HL-60/S4 treated with phorbol 12-myristate 13-acetate at 8.2 ng/mL for 4 days and 3 days (cell line): ENCODE results near the gene PTGER3.

Source experiments
- in situ Hi-C: fragments of 300-500 bp; cut with MboI; formaldehyde crosslinking; loops from 2 replicates; pipeline ENCODE4 v1.15.0; 2022; ENCODE audit warnings: low sequenced_read_pairs

Gene PTGER3

GRCh38 chr1:71053146-71053545, 5.5 kb upstream of the PTGER3 start:
- in situ Hi-C loops: no loop called here

- in situ Hi-C loops: no loop called here
These were observed 2.5 kb upstream of the PTGER3 start for GRCh38 chr1:71049951-71050598.

- in situ Hi-C loops: no loop called here
These were observed 553 bp downstream of the PTGER3 start for GRCh38 chr1:71046891-71047634.

- in situ Hi-C loops: no loop called here
These were observed 2.1 kb downstream of the PTGER3 start for GRCh38 chr1:71045463-71046028.

GRCh38 chr1:71044833-71045232, 2.8 kb downstream of the PTGER3 start:
- in situ Hi-C loops: no loop called here

GRCh38 chr1:71043065-71043464, 4.6 kb downstream of the PTGER3 start:
- in situ Hi-C loops: no loop called here

- in situ Hi-C loops: no loop called here
These were observed 5.8 kb downstream of the PTGER3 start for GRCh38 chr1:71041806-71042205.

GRCh38 chr1:71039661-71040262, 7.9 kb downstream of the PTGER3 start:
- in situ Hi-C loops: no loop called here

- in situ Hi-C loops: no loop called here
These were observed 8.7 kb downstream of the PTGER3 start for GRCh38 chr1:71038942-71039341.

- in situ Hi-C loops: no loop called here
These were observed 9.6 kb downstream of the PTGER3 start for GRCh38 chr1:71037829-71038620.

GRCh38 chr1:71037066-71037465, 10.6 kb downstream of the PTGER3 start:
- in situ Hi-C loops: no loop called here

- in situ Hi-C loops: no loop called here
These were observed 14.5 kb downstream of the PTGER3 start for GRCh38 chr1:71033136-71033535.

- in situ Hi-C loops: no loop called here
These were observed 16.2 kb downstream of the PTGER3 start for GRCh38 chr1:71031426-71031825.

- in situ Hi-C loops: no loop called here
These were observed 17.6 kb downstream of the PTGER3 start for GRCh38 chr1:71030026-71030425.

GRCh38 chr1:71028981-71029380, 18.6 kb downstream of the PTGER3 start:
- in situ Hi-C loops: no loop called here

- in situ Hi-C loops: no loop called here
These were observed 19.6 kb downstream of the PTGER3 start for GRCh38 chr1:71027991-71028390.

- in situ Hi-C loops: no loop called here
These were observed 21.5 kb downstream of the PTGER3 start for GRCh38 chr1:71026093-71026492.

- in situ Hi-C loops: no loop called here
These were observed 24.1 kb downstream of the PTGER3 start for GRCh38 chr1:71023515-71023914.

- in situ Hi-C loops: no loop called here
These were observed 28.2 kb downstream of the PTGER3 start for GRCh38 chr1:71019233-71019969.

- in situ Hi-C loops: no loop called here
These were observed 28.8 kb downstream of the PTGER3 start for GRCh38 chr1:71018791-71019190.
